BLaER1 (cell line): ENCODE data around the gene CLDND1.

Source experiments
- H3K27ac ChIP-seq: shearing (Covaris generic); formaldehyde crosslinking; 2 replicates; pipeline ENCODE4 v1.8.1; 2022
- H3K27me3 ChIP-seq: shearing (Covaris generic); formaldehyde crosslinking; 2 replicates; pipeline ENCODE4 v1.8.1; 2022
- H3K36me3 ChIP-seq: shearing (Covaris generic); formaldehyde crosslinking; 2 replicates; pipeline ENCODE4 v1.8.1; 2022
- H3K4me1 ChIP-seq: shearing (Covaris generic); formaldehyde crosslinking; 2 replicates; pipeline ENCODE4 v1.8.1; 2022
- H3K4me2 ChIP-seq: shearing (Covaris generic); formaldehyde crosslinking; 2 replicates; pipeline ENCODE4 v1.8.1; 2022
- H3K4me3 ChIP-seq: shearing (Covaris generic); formaldehyde crosslinking; 2 replicates; pipeline ENCODE4 v1.8.1; 2022
- H3K9ac ChIP-seq: shearing (Covaris generic); formaldehyde crosslinking; 2 replicates; pipeline ENCODE4 v1.8.1; 2022
- H3K9me3 ChIP-seq: shearing (Covaris generic); formaldehyde crosslinking; 2 replicates; pipeline ENCODE4 v1.8.1; 2022
- H4K20me1 ChIP-seq: shearing (Covaris generic); formaldehyde crosslinking; 2 replicates; pipeline ENCODE4 v1.8.1; 2022
- Cebpa-rat ChIP-seq: shearing (Covaris generic); IDR thresholded peaks from 2 replicates; pipeline ENCODE4 v1.8.1; 2022

The CLDND1 gene

DNA sequence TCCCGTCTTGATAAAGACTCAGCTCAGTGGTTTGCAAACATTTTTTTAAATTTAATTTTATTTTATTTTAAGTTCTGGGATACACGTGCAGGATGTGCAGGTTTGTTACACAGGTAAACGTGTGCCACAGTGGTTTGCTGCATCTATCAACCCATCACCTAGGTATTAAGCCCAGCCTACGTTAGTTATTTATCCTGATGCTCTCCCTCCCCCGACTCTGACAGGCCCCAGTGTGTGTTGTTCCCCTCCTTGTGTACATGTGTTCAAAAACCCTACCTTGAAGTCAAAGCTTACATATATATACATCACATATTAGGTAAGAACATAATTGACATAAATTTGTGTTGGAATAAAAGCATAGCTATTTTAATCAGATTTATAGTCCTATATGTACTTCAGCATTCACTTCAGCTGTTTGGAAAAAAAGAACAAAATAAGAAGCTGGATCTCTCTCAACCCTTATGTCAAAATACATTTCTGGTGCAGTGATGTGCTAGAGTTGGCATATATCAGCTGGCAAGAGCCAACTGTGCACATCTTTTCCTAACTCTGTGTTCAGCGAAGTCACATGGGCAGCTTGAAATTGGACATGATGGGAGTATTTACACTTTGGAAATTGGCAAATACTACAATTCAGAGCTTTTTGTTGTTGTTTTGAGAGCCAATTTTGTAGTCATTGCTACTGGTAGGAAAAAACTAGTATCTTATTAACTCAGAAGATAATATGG is 35.6 kb upstream of the CLDND1 start:
- Histone ChIP-seq H3K27ac (no peak overlapping the region), H3K4me1 (peaks cover 3% of the 10 kb centered on the region; the same call in 1 of the 2 replicates), H4K20me1 (no peaks in the 10 kb centered on the region), H3K4me2 (no peak overlapping the region), H3K27me3 (no peaks in the 10 kb centered on the region), H3K36me3 (no peaks in the 10 kb centered on the region), H3K9ac (no peak overlapping the region), H3K9me3 (no peaks in the 10 kb centered on the region), H3K4me3 (no peak overlapping the region)
- TF ChIP-seq Cebpa-rat, result no peak

DNA sequence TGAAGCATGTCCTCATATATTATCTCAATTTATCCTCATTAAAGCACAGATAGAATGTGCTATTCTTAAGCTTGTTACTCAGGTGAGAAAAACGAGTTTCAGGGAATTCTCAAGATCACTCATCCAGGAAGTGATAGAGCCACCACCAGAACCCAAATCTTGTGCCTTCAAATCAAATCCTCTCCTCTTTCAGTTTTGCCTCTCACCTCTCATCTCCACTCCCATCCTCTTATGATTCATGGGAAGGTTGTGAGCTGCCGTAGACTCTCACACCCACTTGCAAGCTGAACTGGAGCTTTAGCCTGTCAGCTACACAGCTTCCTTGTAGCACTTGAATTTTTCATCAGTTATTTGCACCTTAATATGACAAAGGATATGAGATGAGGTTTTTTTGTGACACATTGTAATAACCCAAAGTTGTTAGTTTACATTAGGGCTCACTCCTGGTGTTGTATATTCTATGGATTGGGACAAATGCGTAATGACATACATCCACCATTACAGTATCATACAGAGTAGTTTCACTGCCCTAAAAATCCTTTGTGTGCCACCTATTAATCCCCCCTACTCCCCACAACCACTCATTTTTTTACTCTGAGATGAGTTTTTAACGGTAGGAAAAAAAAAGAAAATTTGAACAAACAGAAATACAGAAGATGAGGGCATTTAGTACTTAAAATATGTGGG is 34.8 kb upstream of the CLDND1 start:
- Histone ChIP-seq H3K4me3 (no peak overlapping the region), H3K27ac (no peak overlapping the region), H3K9me3 (no peaks in the 10 kb centered on the region), H3K9ac (no peak overlapping the region), H3K4me2 (no peak overlapping the region), H3K4me1 (no peaks in the 10 kb centered on the region), H3K27me3 (no peaks in the 10 kb centered on the region), H3K36me3 (no peaks in the 10 kb centered on the region), H4K20me1 (no peaks in the 10 kb centered on the region)
- TF ChIP-seq Cebpa-rat, result no peak

DNA sequence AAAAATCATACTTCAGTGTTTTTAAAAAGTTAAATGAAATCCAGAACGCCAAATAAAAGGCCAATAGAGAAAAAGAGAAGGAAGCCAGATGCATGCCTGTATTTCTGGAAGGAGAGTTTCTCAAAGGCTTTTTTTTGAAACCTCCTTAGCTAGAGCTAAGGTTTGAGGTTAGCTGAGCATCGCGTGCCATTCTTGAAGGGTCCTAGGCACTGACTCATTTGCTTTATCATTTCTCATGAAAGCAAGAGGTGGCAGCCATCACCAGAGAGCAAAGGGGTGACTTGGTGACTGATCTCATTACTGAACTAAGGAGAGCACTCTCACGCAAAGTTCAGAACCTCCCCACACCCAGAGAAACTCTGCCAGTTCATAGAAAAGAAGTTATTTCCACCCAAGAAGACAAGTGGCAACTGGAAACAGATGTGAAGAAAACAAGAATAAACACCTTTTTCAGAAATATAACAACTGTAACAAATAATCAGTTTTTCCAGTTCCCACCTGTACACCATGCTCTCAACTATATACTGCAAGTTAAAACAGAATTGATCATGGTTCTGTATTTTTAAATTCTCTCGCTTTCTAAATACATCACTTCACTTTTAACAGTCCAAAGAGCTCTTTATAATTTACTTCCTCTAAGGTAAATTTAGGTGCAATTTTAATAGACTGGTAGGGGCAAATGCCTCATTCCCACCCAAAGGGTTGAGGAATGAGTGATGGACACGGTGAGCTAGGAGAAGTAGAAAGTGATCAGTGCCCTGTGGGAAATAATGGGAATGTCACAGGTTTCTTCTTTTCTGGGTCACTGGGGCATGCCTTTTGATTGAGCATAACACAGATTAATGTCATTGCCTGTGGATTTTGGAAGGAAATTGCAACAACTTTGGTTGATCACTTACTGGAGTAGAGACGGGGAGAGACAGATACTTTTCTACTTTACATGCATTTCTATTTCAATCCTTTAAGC is 33.7 kb upstream of the CLDND1 start:
- Histone ChIP-seq H3K4me1 (no peaks in the 10 kb centered on the region), H3K9me3 (no peaks in the 10 kb centered on the region), H3K27ac (no peak overlapping the region), H3K9ac (no peak overlapping the region), H4K20me1 (no peaks in the 10 kb centered on the region), H3K4me3 (no peak overlapping the region), H3K27me3 (no peaks in the 10 kb centered on the region), H3K4me2 (no peak overlapping the region), H3K36me3 (no peaks in the 10 kb centered on the region)
- no peak for TF ChIP-seq Cebpa-rat

DNA sequence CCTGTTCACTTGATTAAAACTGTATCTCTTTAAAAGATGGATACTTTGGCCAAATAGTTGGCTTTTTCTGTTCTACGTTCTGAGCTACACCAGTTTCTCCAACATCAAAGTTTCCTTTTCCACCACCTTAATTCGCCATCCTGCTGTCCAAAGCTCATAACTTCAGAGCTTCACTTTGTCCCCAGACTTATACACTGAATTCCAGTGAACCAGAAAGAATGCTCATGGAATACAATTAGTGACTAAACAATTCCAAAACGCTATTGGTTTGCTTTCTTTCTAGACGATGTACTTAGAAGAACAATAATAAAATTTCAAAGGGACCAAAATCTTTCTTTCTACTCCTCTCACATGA is 32.3 kb upstream of the CLDND1 start:
- Histone ChIP-seq H3K9ac (no peak overlapping the region), H3K4me2 (no peak overlapping the region), H3K9me3 (no peaks in the 10 kb centered on the region), H3K27me3 (no peaks in the 10 kb centered on the region), H3K27ac (no peak overlapping the region), H4K20me1 (no peaks in the 10 kb centered on the region), H3K4me1 (no peaks in the 10 kb centered on the region), H3K4me3 (no peak overlapping the region), H3K36me3 (no peaks in the 10 kb centered on the region)
- TF ChIP-seq Cebpa-rat, result no peak

DNA sequence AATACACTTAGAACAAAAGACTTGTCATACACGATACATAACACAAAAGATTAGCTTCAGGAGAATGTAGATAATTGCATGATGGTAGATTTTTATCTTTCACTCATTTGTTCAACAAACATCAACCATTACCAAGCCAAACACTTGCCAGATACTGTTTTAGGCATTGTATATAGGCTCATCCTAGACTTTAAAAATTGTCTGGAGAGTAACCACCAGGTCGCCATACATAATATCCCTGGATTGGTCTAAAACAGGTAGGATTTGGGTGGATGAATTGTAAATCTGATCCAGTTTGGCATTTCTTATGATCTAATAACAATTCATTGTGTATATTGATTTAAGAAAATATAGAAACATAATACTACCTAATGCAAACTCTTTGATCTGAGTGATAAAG is 31.9 kb upstream of the CLDND1 start:
- Histone ChIP-seq H3K36me3 (no peaks in the 10 kb centered on the region), H3K4me2 (no peak overlapping the region), H3K4me3 (no peak overlapping the region), H4K20me1 (no peaks in the 10 kb centered on the region), H3K9ac (no peak overlapping the region), H3K9me3 (no peaks in the 10 kb centered on the region), H3K4me1 (no peaks in the 10 kb centered on the region), H3K27me3 (no peaks in the 10 kb centered on the region), H3K27ac (no peak overlapping the region)
- no peak for TF ChIP-seq Cebpa-rat

DNA sequence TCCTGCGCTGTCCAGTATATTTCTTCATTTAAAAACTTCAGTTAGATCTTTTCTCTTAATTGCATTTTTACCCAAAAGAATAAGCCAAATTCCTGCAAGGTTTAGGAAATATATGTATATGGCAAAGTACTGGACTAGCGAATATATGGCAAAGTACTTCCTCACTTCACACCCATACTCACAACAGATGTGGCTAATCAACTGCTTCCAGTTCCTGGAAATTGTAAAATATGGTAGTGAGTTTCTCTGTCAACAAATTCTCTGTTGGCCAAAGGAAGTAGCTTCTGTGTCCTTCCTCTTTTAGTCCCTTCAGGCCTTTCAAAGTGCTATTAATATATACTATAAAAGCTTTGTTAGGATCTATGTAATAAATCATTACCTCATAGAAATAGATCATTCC is 31.1 kb upstream of the CLDND1 start:
- Histone ChIP-seq H3K9me3 (no peaks in the 10 kb centered on the region), H3K4me3 (no peak overlapping the region), H3K4me1 (no peaks in the 10 kb centered on the region), H3K27me3 (no peaks in the 10 kb centered on the region), H3K36me3 (no peaks in the 10 kb centered on the region), H3K4me2 (no peak overlapping the region), H4K20me1 (no peaks in the 10 kb centered on the region), H3K9ac (no peak overlapping the region), H3K27ac (no peak overlapping the region)
- TF ChIP-seq Cebpa-rat, result no peak

DNA sequence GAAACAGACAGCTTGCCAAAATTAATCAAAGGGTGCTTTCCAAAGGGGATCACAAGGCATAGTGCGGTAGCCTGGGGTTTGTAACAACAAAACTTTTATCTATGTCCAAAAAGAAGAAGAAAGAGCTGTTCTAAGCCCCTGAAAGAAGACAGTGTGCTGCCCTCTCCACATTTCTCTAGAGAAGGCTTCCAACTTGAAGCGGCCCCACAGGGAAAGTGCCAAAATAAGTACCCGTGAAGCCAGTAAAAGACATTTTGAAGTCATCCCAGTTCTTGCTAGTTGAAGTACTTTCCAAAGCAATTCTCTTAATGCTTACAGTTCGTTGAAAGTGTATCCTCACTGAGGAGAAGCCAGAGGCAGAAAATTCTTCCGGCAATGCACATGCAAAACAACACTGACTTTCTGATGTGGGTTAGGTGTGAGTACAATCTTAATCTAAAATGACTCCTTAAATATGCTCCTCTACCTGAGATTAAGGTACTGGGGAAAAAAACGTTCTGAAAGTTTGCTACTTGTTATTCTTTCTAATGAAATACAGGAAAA is 30.4 kb upstream of the CLDND1 start:
- Histone ChIP-seq H3K4me3 (no peak overlapping the region), H3K27ac (no peak overlapping the region), H4K20me1 (no peaks in the 10 kb centered on the region), H3K9ac (no peak overlapping the region), H3K36me3 (no peaks in the 10 kb centered on the region), H3K4me2 (no peak overlapping the region), H3K9me3 (no peaks in the 10 kb centered on the region), H3K27me3 (no peaks in the 10 kb centered on the region), H3K4me1 (no peaks in the 10 kb centered on the region)
- TF ChIP-seq Cebpa-rat, result no peak

DNA sequence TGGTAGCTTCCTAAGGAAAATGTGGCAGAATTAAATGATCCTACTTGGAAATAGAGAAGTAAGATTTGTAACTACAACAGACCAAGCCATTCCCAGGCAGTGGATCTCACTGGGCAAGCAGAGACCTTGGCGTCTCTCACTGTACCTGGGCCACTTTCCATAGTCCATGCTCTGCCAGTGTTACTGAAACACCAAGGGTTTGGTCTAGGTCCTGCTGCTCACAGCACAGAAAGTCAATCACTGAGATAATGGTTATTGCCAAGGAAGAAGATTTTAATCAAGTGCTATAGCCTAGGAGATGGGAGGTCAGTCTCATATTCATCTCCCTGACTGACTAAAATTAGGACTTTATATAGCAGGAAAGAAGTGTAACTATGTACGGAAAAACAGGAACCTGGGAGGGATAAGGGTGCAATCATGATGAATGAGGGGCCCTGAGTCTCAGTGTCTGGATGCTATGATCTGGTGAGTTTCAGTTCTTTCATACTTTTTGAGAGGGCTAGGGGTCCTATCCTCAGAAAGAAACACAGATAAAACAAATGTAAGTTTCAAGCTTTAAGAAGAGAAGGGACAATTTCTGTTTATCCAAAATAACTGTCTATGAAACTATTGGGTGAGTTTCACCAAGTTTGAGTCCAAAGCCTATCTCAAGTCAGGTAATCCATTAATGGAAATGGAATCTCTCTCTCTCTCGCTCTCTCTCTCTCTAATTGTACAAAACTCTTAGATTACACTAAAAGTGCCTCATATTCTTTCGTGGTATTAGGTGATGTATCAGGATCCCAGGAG is 29.7 kb upstream of the CLDND1 start:
- H3K27me3 ChIP-seq, result no peaks in the 10 kb centered on the region
- H3K36me3 ChIP-seq, result no peaks in the 10 kb centered on the region
- no peak overlapping the region for H3K4me2 ChIP-seq
- H3K4me1 ChIP-seq, result no peaks in the 10 kb centered on the region
- no peaks in the 10 kb centered on the region for H3K9me3 ChIP-seq
- no peak overlapping the region for H3K27ac ChIP-seq
- H3K4me3 ChIP-seq, result no peak overlapping the region
- no peak for TF ChIP-seq Cebpa-rat
- no peaks in the 10 kb centered on the region for H4K20me1 ChIP-seq
- no peak overlapping the region for H3K9ac ChIP-seq

DNA sequence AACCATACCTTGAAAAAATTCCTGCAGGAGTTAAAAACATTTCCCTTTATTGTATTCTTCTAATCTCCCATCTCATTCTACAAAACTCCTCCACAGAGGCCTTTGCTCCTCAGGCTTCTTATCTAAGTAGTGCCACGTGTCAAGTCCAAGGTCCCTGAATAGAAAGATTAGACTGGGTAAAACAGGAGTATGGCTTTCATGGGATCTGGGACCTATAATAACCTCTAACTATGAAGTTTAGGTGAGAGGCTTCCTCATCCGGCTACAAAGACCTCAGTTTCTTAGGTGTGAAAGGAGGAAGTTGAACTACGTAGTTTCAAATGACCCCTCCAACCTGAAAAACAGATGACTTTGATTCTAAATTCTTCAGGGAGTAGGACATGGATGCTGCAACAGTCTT is 29.1 kb upstream of the CLDND1 start:
- no peaks in the 10 kb centered on the region for H3K36me3 ChIP-seq
- no peak overlapping the region for H3K4me2 ChIP-seq
- no peaks in the 10 kb centered on the region for H3K4me1 ChIP-seq
- no peaks in the 10 kb centered on the region for H3K9me3 ChIP-seq
- H4K20me1 ChIP-seq, result no peaks in the 10 kb centered on the region
- no peak for TF ChIP-seq Cebpa-rat
- no peak overlapping the region for H3K4me3 ChIP-seq
- no peaks in the 10 kb centered on the region for H3K27me3 ChIP-seq
- H3K9ac ChIP-seq, result no peak overlapping the region
- H3K27ac ChIP-seq, result no peak overlapping the region
